GM12878 (cell line): ENCODE results near the gene SF3B2. TPM values are rescaled to one million over a fixed set of nuclear protein-coding genes. Genes with fewer than 3 reads are reported as not detected.

Experiments used
- PKNOX1 ChIP-seq: fragments of 450-650 bp; IDR thresholded peaks from 2 replicates; pipeline ENCODE4 v1.6.1; 2016; ENCODE audit warnings: mild to moderate bottlenecking
- SUZ12 ChIP-seq: fragments of 200-600 bp; sonication (generic); IDR thresholded peaks from one replicate; pipeline ENCODE4 v1.6.1; 2018; ENCODE audit warnings: antibody characterized with exemption, mild to moderate bottlenecking; ENCODE audit not compliant: unreplicated experiment
- ZNF687 ChIP-seq: fragments of 450-650 bp; IDR thresholded peaks from 2 replicates; pipeline ENCODE4 v1.6.1; 2017; ENCODE audit warnings: mild to moderate bottlenecking, moderate library complexity
- polyA plus RNA-seq, 11 experiments: library from polyadenylated mRNA; depleted of rRNA in 4 of 11; unstranded in 6 of 11; stranded (reverse) in 5 of 11; fragments of >200 nt; fragmentation: Nextera tagmentation in 4 of 11; fragmentation: Illumina TruSeq in 1 of 11; extraction: Ambion mirVana in 4 of 11; extraction: Trizol in 1 of 11; gene quantifications; 1 replicate in 1 of 11; 2 replicates in 10 of 11; pipeline versions ENCODE4 v1.2.1 to v1.2.3, GENCODE V29; 2011 to 2016; ENCODE audit warnings: inconsistent platforms in 2 of 11, missing spikeins in 2 of 11, low read depth in 1 of 11
- total RNA-seq, 4 experiments: library from RNA; depleted of rRNA in 3 of 4; stranded (reverse); fragments of >200 nt in 3 of 4; fragmentation: Illumina TruSeq in 1 of 4; extraction: Trizol in 1 of 4; gene quantifications; 2 replicates each; pipeline versions ENCODE4 v1.2.1 to v1.2.3, GENCODE V29; 2013 to 2021

Gene SF3B2
- total and polyA plus RNA-seq, 10 of the 15 experiments (the other 5 are each of a cell fraction or from before 2014, with no cell fraction given) = 56.3 to 245 (median 144) TPM

- TF ChIP-seq ZNF687 = peak; percentile 9; the same call in 1 of the 2 replicates
- TF ChIP-seq PKNOX1 = peak; percentile 26; the same call in 1 of the 2 replicates
- TF ChIP-seq SUZ12 = no peak
Measured at GRCh38 chr11:66069715-66070603, 17.8 kb downstream of the SF3B2 start, which contains the start of gene PACS1 (continued).
